Renal cortical epithelial cell (primary cell): ENCODE data around the gene NCAPG2. TPM values are rescaled to one million over a fixed set of nuclear protein-coding genes. Genes with fewer than 3 reads are reported as not detected.
A peak's percentile ranks its signal among the peaks of the same experiment; 100 is the strongest.

ENCODE experiments used
- DNase-seq: peaks from one replicate; pipeline ENCODE4 v3.0.0-alpha.2; 2011; ENCODE audit warnings: low read depth
- total RNA-seq: library from RNA; depleted of rRNA; stranded (reverse); fragments of >200 nt; gene quantifications from 2 replicates; pipeline ENCODE4 v1.2.3, GENCODE V29; 2014

Gene NCAPG2
- total RNA-seq, 1 donor from 2014 or later = 6.1 TPM

DNA sequence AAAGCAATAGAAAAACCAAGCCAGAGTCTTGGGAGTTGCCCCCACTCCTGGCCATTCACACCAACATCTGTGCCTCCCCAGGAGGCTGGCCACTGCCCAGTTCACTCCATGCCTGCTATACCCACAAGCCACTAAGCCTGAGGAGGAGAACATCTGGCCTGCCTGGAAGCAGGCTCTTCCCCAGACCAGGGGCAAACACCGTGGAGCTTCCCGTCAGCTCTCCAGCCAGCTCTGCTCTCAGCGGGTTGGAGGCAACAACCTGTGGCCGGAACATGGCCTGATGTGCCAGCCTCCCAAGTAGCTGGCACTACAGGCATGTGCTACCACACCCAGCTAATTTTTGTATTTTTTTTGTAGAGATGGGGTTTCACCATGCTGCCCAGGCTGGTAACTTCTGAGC lies 107.9 kb downstream of the NCAPG2 start:
- DNase-seq = no peak

DNA sequence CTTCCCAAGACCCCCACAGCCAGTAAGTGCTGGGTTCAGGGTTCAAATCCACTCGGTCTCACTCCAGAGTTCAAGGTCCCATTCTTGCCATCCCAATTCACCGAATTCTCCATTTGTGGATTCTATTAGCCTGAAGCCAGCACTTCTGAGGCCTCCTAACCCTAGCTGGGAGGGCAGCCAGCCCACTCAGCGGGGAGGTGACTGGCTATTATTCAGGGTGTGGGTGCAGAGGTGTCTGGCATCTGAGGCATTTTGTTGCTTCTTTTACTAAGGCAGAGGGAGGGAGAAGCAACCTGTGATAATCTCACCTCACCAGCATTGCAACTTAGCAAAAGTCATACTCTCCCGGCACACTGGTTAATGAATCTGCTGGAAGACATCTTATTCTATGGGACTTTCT lies 108.3 kb downstream of the NCAPG2 start:
- no peak for DNase-seq

DNA sequence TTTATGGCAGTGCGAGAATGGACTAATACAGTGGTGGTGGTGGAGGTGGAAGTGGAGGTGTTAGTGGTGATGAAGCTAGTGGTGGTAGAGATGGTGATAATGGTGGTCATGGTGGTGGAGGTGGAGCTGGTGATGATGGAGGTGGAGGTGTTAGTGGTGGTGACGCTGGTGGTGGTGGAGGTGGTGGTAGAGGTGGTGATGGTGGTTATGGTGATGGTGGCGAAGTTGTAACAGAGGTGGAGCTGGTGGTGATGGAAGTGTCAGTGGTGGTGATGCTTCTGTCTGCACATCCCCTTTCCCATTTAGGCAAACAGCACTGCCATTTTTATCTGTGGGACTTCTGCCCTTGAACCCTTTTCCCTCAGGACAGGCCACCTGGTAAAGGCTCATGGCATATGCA lies 109.5 kb downstream of the NCAPG2 start:
- DNase-seq = peak; percentile 49

GRCh38 chr7:158592541-158592940 lies 112.1 kb downstream of the NCAPG2 start:
- DNase-seq = no peak

DNA sequence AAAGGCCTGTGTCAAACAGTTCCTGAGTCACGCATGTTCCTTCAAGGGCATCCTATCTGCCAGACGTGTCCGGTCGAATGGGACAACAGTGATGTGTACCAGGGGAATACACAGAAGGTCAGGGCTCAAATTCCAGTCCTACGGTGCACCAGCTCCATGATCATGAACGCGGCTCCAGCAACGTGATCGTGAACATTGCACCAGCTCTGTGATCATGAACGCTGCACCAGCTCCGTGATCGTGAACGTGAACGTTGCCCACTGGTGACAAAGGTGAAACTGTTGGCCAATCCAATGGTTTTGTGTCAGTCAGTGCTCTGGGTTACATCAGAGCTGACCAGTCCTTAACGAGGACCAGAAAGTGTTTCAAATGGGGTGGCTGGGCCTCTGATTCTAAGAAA lies 112.7 kb downstream of the NCAPG2 start:
- DNase-seq = no peak

DNA sequence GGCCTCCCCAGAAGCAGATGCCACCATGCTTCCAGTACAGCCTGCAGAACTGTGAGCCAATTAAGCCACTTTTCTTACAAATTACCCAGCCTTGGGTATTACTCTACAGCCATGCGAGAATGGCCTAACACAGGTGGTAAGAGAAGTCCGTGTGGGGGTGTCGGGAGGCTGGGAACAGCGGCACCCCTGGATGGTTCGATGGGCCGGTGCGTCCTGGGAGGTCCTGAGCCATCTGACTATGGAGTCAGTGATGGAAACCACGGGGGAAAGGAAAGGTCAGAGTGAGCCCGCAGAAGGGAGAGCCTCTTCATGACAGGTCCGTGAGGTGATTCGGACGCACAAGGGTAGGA lies 114.4 kb downstream of the NCAPG2 start:
- no peak for DNase-seq

- no peak for DNase-seq
Measured at GRCh38 chr7:158589653-158590052, 115.0 kb downstream of the NCAPG2 start.

- no peak for DNase-seq
Measured at GRCh38 chr7:158588878-158589442, 115.6 kb downstream of the NCAPG2 start.

DNA sequence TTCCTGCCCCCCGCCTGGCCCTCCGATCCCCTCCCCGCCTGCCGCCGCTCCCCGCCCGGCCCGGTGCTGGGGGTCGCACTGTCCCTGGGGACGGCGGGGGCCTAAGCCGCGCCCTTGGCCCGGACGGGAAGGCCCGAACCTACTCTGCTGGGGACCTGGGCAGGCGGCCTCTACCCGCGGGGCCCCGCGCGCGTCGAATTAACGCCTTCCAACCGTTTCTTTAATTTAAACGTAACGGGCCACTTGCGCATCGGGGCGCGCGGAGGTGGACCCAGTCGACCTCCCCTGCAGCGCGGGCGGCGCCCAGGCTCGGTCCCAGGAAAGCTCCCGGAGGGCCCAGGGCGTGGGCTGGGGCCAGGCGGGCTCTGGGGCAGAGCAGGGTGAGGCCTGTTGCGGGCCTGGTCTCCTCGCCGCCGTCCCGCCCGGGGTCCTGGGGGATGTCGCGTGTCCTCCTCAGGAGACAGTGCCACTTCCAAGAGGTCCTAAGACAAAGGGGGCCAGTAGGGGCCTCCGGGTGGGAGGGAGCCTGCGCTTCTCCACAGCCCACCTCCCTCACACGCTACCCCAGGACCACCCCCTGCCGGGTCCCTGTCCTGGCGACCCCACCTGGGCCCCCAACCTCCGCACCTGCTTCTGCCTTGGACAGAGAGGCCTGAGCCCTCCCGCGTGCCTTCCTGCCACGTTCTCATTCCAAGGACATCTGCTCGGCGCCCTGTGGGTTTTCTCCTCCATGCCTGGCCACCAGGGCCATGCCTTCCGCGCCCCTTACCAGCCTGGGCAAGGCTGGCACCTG lies 116.3 kb downstream of the NCAPG2 start:
- DNase-seq = no peak

GRCh38 chr7:158587162-158588084 lies 117.2 kb downstream of the NCAPG2 start, which contains the start of gene PTPRN2:
PTPRN2 (minus strand) TSS chr7:158587823.
- no peak for DNase-seq

DNA sequence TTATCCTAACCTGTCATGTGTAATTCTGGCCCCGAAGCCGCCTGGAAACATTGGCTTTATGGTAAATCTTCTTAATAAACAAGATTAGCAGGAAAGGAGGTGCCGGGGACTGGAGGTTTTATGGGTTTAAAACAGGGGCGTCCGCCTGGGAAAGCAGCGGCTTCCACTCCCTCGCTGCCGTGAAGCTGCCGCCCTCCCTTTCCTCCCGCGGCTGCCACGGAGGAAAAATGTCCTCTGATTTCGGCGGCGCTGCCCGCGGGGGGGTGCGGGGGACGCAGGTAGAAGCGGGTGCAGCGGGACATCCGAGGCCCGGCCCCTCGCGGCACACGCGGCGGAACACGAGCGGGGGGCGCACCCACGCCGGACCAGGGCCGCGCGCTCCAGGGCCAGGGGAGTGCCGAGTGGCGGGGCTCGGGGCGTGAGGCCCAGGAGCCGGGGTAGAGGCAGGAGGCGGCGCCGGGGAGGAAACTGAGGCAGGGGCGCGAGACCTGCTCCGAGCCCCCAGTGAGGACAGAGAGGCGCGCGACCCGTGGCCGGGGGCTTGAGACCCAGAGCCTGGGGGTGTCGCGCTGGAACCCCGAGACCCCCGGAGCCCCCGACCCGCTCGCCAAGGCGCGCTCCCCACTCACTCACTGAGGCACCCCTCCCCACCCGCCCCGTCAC lies 118.0 kb downstream of the NCAPG2 start:
- DNase-seq = no peak

DNA sequence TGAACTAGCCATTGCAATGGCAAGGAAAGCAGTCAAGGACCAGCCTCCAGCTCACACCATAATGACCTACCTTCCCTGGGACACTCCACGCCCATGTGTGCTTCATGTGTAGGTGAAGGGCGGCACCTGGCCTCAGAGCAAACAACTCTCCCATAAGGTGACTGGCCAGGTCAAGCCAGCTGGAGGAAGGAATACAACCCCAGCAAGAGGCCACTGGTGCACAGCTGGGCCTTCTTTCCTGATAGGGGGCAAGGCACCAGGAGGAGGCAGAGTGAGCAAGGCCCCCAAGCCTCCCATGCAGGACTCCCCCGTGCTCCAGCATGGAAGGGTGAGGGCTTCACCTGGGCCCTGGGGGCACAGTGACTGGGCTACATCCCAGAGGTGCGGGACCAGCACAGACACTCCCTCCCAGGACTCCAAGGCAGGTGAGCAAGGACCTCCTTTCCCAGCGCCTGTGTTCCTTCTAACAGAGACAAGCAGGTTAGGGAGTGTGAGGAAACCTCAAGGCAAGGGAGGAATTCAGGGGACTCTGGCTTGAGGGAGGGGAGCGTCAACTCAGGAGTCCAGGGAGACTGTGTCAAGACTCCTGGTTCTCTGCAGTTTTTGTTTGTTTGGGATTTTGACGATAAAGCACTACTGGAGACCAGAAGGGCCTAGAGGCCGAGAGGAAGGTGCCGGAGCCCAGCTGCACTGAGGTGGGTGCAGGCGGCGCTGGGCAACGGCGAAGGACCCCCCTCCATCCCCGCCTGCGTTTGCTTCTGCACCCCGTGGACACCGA lies 118.7 kb downstream of the NCAPG2 start:
- no peak for DNase-seq

- DNase-seq = no peak
Measured at GRCh38 chr7:158584407-158584806, 120.2 kb downstream of the NCAPG2 start.

- no peak for DNase-seq
Measured at GRCh38 chr7:158583810-158584209, 120.8 kb downstream of the NCAPG2 start.

DNA sequence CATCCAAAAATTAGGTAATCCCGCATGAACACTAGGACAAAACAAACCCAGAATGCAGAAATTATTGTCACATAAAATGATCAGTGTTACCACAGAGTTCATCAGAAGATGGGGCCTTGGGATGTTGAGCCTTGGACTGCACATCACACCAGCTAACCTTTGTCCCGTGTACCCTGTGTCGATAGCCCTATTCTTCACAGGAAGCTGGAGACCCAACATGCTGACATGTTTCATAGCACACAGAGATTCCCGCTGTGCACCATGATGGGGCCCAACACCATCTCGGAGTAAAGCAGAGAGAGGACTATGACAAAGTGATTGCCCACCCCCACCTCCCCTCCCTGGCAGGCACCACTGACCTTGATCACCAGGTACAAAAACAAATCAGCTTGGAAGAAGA lies 121.5 kb downstream of the NCAPG2 start:
- no peak for DNase-seq

- no peak for DNase-seq
Measured at GRCh38 chr7:158582089-158582456, 122.5 kb downstream of the NCAPG2 start.

DNA sequence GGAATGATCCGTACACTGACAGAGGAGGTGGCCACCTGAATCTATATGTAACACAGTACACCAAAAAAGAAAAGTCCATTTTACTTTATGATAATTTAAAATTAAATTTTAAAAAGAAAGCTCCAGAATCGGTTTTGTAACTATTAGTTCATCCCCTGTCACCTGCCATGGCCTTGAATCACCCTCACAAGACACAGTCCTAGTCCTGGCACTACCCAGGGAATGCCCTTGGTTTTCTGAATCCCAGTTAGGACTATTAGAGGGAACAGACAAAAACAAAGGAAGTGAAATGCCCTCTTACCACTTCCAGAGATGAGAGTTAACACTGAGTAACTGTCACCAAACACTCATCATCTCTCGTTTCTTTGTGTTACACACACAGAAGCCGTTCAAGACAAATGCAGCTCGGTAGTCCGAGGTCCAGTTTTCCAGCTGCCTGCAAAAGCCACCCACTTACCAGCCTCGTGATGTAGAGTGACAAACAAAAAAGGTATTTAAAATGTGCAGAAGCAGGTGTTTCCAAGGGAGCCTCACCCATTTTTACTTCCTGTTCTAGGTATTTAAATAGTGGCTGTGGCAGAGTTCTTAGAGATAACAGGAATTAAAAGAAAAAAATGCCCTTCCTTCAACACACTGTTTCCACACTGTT lies 123.0 kb downstream of the NCAPG2 start:
- peak; percentile 14 for DNase-seq
